ENCODE data around the gene SHB.
A peak's percentile ranks its signal among the peaks of the same experiment; 100 is the strongest.

The SHB gene

GRCh38 chr9:38020151-38021076 is 48.6 kb downstream of the SHB start:
- Histone ChIP-seq H3K9me3 (no peaks in the 10 kb centered on the region), H3K27me3 (no peaks in the 10 kb centered on the region), H3K4me1 (peaks cover 0 to 85% (median 76%) of the 10 kb centered on the region in 4 donors), H3K36me3 (no peaks in the 10 kb centered on the region), H3K27ac (peak overlapping the region; percentile 4 to 44), H3K4me3 (no peak overlapping the region)
- DNase-seq = no peak
- intact Hi-C loops (cut with DNase I; ENCODE audit: low total_unique reads) = no loop called here
- TF ChIP-seq, protein P1, sequence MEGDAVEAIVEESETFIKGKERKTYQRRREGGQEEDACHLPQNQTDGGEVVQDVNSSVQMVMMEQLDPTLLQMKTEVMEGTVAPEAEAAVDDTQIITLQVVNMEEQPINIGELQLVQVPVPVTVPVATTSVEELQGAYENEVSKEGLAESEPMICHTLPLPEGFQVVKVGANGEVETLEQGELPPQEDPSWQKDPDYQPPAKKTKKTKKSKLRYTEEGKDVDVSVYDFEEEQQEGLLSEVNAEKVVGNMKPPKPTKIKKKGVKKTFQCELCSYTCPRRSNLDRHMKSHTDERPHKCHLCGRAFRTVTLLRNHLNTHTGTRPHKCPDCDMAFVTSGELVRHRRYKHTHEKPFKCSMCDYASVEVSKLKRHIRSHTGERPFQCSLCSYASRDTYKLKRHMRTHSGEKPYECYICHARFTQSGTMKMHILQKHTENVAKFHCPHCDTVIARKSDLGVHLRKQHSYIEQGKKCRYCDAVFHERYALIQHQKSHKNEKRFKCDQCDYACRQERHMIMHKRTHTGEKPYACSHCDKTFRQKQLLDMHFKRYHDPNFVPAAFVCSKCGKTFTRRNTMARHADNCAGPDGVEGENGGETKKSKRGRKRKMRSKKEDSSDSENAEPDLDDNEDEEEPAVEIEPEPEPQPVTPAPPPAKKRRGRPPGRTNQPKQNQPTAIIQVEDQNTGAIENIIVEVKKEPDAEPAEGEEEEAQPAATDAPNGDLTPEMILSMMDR (IDR thresholded peaks at IDR 0.05) = no peak

- H3K36me3 ChIP-seq = peaks cover 0 to 7% (median 0%) of the 10 kb centered on the region in 3 donors
- peak overlapping the region; percentile 52 to 56 for H3K27ac ChIP-seq
- intact Hi-C loops (cut with DNase I; ENCODE audit: low total_unique reads) = loop anchor here (5.0 to 10.0 kb wide), 5 partner anchors 65 to 385 kb away; no protein-coding TSS in a partner anchor
- DNase-seq = no peak
- H3K9me3 ChIP-seq = no peaks in the 10 kb centered on the region
- no peak overlapping the region for H3K4me3 ChIP-seq
- H3K4me1 ChIP-seq = peaks cover 0 to 78% (median 69%) of the 10 kb centered on the region in 4 donors
- TF ChIP-seq, protein P1 (IDR thresholded peaks at IDR 0.05) = no peak
- no peaks in the 10 kb centered on the region for H3K27me3 ChIP-seq
These were observed 49.3 kb downstream of the SHB start for GRCh38 chr9:38019731-38020130.

GRCh38 chr9:38018958-38019602 is 49.9 kb downstream of the SHB start:
- intact Hi-C loops (cut with DNase I; ENCODE audit: low total_unique reads) = loop anchor here (5.0 to 10.0 kb wide), 5 partner anchors 64 to 386 kb away; no protein-coding TSS in a partner anchor
- Histone ChIP-seq H3K27ac (peak overlapping the region; percentile 52 to 56), H3K9me3 (no peaks in the 10 kb centered on the region), H3K4me3 (no peak overlapping the region), H3K36me3 (peaks cover 0 to 8% (median 6%) of the 10 kb centered on the region in 3 donors), H3K4me1 (peaks cover 0 to 72% (median 63%) of the 10 kb centered on the region in 4 donors), H3K27me3 (no peaks in the 10 kb centered on the region)
- TF ChIP-seq, protein P1 (IDR thresholded peaks at IDR 0.05) = no peak
- DNase-seq = peak in 1 of 2 donors; percentile 76

DNA sequence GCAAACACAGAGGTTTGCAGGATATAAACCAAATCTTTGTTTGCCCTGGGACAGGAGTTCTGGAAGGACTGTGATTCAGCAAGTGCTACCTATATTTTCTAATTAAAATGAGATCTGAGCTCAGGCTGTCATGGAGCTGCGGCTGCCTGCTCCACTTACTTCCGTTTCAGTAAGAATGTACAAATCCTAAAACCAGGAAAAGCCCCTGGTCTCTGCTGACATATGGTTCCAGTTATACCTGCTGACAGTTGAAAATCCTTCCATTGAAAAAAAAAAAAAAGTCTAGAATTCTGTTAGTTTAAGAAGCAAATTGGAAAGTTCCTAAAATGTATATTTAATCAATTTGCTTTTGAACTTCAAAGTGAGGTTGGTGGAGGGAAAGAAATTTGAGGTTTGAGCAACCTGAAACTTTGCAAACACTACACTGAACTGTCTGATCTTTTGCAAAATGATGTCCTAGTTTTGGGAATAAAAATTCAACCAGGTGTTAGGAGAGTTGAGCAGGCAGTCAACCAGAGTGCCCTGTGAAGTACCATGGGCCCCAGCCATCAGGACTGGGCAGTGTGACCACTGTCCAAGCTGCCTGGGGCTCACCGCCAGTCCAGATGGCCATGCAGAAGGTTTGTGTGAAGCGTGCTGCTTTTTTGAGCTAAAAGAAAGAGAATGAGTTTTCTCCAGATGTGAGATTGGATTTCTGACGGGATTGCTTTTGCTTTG is 50.6 kb downstream of the SHB start:
- Histone ChIP-seq H3K27ac (peak overlapping the region; percentile 52 to 56), H3K9me3 (no peaks in the 10 kb centered on the region), H3K4me3 (no peak overlapping the region), H3K4me1 (peaks cover 0 to 65% (median 56%) of the 10 kb centered on the region in 4 donors), H3K27me3 (no peaks in the 10 kb centered on the region), H3K36me3 (peaks cover 0 to 13% (median 8%) of the 10 kb centered on the region in 3 donors)
- DNase-seq = no peak
- intact Hi-C loops (cut with DNase I; ENCODE audit: low total_unique reads) = loop anchor here (5.0 to 10.0 kb wide), 5 partner anchors 64 to 386 kb away; no protein-coding TSS in a partner anchor
- TF ChIP-seq, protein P1 (IDR thresholded peaks at IDR 0.05) = no peak

GRCh38 chr9:38017885-38018186 is 51.2 kb downstream of the SHB start:
- intact Hi-C loops (cut with DNase I; ENCODE audit: low total_unique reads) = loop anchor here (5.0 to 10.0 kb wide), 5 partner anchors 63 to 387 kb away; no protein-coding TSS in a partner anchor
- Histone ChIP-seq H3K36me3 (peaks cover 0 to 14% (median 8%) of the 10 kb centered on the region in 3 donors), H3K4me3 (no peak overlapping the region), H3K27ac (peak overlapping the region; percentile 34 to 37), H3K27me3 (no peaks in the 10 kb centered on the region), H3K4me1 (peaks cover 0 to 59% (median 51%) of the 10 kb centered on the region in 4 donors), H3K9me3 (no peaks in the 10 kb centered on the region)
- TF ChIP-seq, protein P1 (IDR thresholded peaks at IDR 0.05) = no peak
- DNase-seq = no peak
